OCI-LY3 (cell line): ENCODE results near the gene PTDSS2.

Experiments
- H2AFZ ChIP-seq: fragments of 200-600, 300-600 bp; shearing (Covaris generic); 2 replicates; pipeline ENCODE4 v1.6.0; 2014; ENCODE audit warnings: antibody characterized with exemption, low read depth, low read length
- H3K27ac ChIP-seq: fragments of 200-600, 300-600 bp; sonication (generic); 2 replicates; pipeline ENCODE4 v1.5.1; 2014; ENCODE audit warnings: mild to moderate bottlenecking, low read length, moderate library complexity, mixed read lengths
- H3K27me3 ChIP-seq: fragments of 200-600, 300-600 bp; sonication (generic); 2 replicates; pipeline ENCODE4 v1.6.1; 2014; ENCODE audit warnings: low read depth, low read length, mixed read lengths
- H3K36me3 ChIP-seq: fragments of 200-600, 300-600 bp; sonication (generic); replicated peaks from 2 replicates; pipeline ENCODE3; 2014; ENCODE audit warnings: low read depth, low read length, mixed read lengths
- H3K4me1 ChIP-seq: fragments of 300-600, 200-600 bp; sonication (generic); 2 replicates; pipeline ENCODE4 v1.6.1; 2014; ENCODE audit warnings: low read length, mixed read lengths
- H3K4me2 ChIP-seq: fragments of 200-600, 300-600 bp; sonication (generic); 2 replicates; pipeline ENCODE4 v1.6.1; 2014; ENCODE audit warnings: low read length, mixed read lengths
- H3K4me3 ChIP-seq: fragments of 300-600, 200-600 bp; sonication (generic); 2 replicates; pipeline ENCODE4 v1.5.1; 2014; ENCODE audit warnings: antibody characterized with exemption, mild to moderate bottlenecking, low read length, moderate library complexity
- H3K79me2 ChIP-seq: fragments of 300-600, 200-600 bp; shearing (Covaris generic); 2 replicates; pipeline ENCODE4 v1.6.1; 2014; ENCODE audit warnings: mild to moderate bottlenecking, low read length, mixed read lengths
- H3K9ac ChIP-seq: fragments of 300-600, 200-600 bp; shearing (Covaris generic); 2 replicates; pipeline ENCODE4 v1.6.0; 2014; ENCODE audit warnings: mild to moderate bottlenecking, low read length, moderate library complexity
- H3K9me3 ChIP-seq: fragments of 200-600, 300-600 bp; shearing (Covaris generic); 2 replicates; pipeline ENCODE4 v1.6.1; 2014; ENCODE audit warnings: low read length, mixed read lengths; ENCODE audit not compliant: insufficient read depth
- H4K20me1 ChIP-seq: fragments of 200-600, 300-600 bp; sonication (generic); 2 replicates; pipeline ENCODE4 v1.6.1; 2016; ENCODE audit warnings: low read length, mixed read lengths; ENCODE audit not compliant: insufficient read depth
- CTCF ChIP-seq: fragments of 200-600, 300-600 bp; sonication (generic); IDR thresholded peaks from 2 replicates; pipeline ENCODE4 v1.5.1; 2014; ENCODE audit warnings: antibody characterized with exemption, low read length, low read depth
- EZH2phosphoT487 ChIP-seq: fragments of 200-600 bp; shearing (Covaris generic); IDR thresholded peaks from 2 replicates; pipeline ENCODE4 v1.6.1; 2018; ENCODE audit warnings: antibody characterized with exemption, mixed run types, low read depth

PTDSS2 gene

DNA sequence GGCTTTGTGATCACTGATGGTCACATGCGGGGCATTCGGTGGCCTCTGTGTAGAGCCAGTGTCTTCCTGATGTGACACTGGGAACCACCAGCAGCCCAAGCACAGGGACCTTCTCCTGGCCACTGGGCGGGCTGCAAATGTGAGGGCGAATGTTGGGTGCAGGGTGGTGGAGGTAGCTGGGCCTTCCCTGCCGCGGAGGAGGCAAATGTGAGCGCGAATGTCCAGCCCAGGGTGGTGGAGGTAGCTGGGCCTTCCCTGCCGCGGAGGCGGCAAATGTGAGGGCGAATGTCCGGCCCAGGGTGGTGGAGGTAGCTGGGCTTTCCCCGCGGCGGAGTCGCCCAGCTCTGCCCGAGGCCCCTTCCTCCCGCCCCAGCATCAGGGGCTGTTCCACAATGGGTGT, 23.3 kb downstream of the PTDSS2 start:
- no peak overlapping the region for H3K27ac ChIP-seq
- H3K4me3 ChIP-seq, result no peak overlapping the region
- H3K27me3 ChIP-seq, result no peaks in the 10 kb centered on the region
- no peaks in the 10 kb centered on the region for H3K4me1 ChIP-seq
- H3K4me2 ChIP-seq, result no peak overlapping the region
- peaks cover 13% of the 10 kb centered on the region for H3K79me2 ChIP-seq
- no peak overlapping the region for H3K9ac ChIP-seq
- TF ChIP-seq CTCF (no peak), EZH2phosphoT487 (no peak)
- no peak overlapping the region for H2AFZ ChIP-seq
- no peaks in the 10 kb centered on the region for H3K9me3 ChIP-seq
- peaks cover 8% of the 10 kb centered on the region for H3K36me3 ChIP-seq
- no peaks in the 10 kb centered on the region for H4K20me1 ChIP-seq

- Histone ChIP-seq H3K36me3 (peaks cover 8% of the 10 kb centered on the region), H3K4me1 (no peaks in the 10 kb centered on the region), H2AFZ (no peak overlapping the region), H3K27me3 (no peaks in the 10 kb centered on the region), H4K20me1 (no peaks in the 10 kb centered on the region), H3K4me3 (no peak overlapping the region), H3K79me2 (peaks cover 13% of the 10 kb centered on the region), H3K27ac (no peak overlapping the region), H3K9ac (no peak overlapping the region), H3K9me3 (no peaks in the 10 kb centered on the region), H3K4me2 (no peak overlapping the region)
- TF ChIP-seq EZH2phosphoT487, result no peak
- no peak for TF ChIP-seq CTCF
Observed at GRCh38 chr11:473962-474785, 24.1 kb downstream of the PTDSS2 start.

GRCh38 chr11:474914-475506, 24.9 kb downstream of the PTDSS2 start:
- no peak overlapping the region for H3K9ac ChIP-seq
- H3K27me3 ChIP-seq, result no peaks in the 10 kb centered on the region
- no peaks in the 10 kb centered on the region for H3K9me3 ChIP-seq
- peaks cover 13% of the 10 kb centered on the region for H3K79me2 ChIP-seq
- peaks cover 8% of the 10 kb centered on the region for H3K36me3 ChIP-seq
- no peak overlapping the region for H3K4me2 ChIP-seq
- TF ChIP-seq EZH2phosphoT487, result no peak
- no peak for TF ChIP-seq CTCF
- no peak overlapping the region for H2AFZ ChIP-seq
- H3K4me1 ChIP-seq, result no peaks in the 10 kb centered on the region
- H3K27ac ChIP-seq, result no peak overlapping the region
- no peak overlapping the region for H3K4me3 ChIP-seq
- H4K20me1 ChIP-seq, result no peaks in the 10 kb centered on the region

GRCh38 chr11:475941-476340, 25.9 kb downstream of the PTDSS2 start:
- no peaks in the 10 kb centered on the region for H4K20me1 ChIP-seq
- H3K36me3 ChIP-seq, result peaks cover 8% of the 10 kb centered on the region
- no peak overlapping the region for H2AFZ ChIP-seq
- no peak overlapping the region for H3K4me2 ChIP-seq
- H3K27me3 ChIP-seq, result no peaks in the 10 kb centered on the region
- H3K9me3 ChIP-seq, result no peaks in the 10 kb centered on the region
- H3K9ac ChIP-seq, result no peak overlapping the region
- no peak for TF ChIP-seq CTCF
- no peak for TF ChIP-seq EZH2phosphoT487
- no peak overlapping the region for H3K27ac ChIP-seq
- H3K4me1 ChIP-seq, result no peaks in the 10 kb centered on the region
- no peak overlapping the region for H3K4me3 ChIP-seq
- H3K79me2 ChIP-seq, result peaks cover 13% of the 10 kb centered on the region
